NCI-H187 treated with DMSO at 0.1 percent for 48 hours (cell line): Measurements from ENCODE around the gene SIGLEC1.

Experiments
- DNase-seq: peaks from one replicate; lab custom pipeline; 2025; lab: John Stamatoyannopoulos, UW

The SIGLEC1 gene

GRCh38 chr20:3679749-3680700 is 32.4 kb downstream of the SIGLEC1 start:
- no peak for DNase-seq

- no peak for DNase-seq
These were observed 33.3 kb downstream of the SIGLEC1 start for GRCh38 chr20:3678856-3679720.

GRCh38 chr20:3678198-3678597 is 34.2 kb downstream of the SIGLEC1 start:
- no peak for DNase-seq

DNA sequence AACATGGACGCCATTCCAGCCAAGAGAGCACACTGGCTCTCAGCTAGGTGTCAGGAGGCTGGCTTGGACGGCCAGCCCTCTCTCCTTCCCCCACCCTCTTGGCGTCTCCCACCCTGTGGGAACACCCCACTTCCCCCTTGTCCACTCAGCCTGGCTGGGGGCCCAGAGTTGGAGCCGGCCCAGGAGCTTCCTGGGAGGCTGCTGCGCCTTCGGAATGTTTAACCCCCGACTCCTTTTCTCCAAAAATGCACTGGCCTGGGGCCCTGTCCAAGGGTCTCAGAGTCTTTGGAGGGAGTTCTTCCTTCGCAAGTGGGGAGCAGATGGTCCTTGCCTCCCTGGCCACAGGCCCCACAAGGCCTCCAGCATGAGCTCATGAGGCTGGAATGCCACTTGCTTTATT is 34.7 kb downstream of the SIGLEC1 start:
- DNase-seq, result no peak

GRCh38 chr20:3674995-3675900 is 37.2 kb downstream of the SIGLEC1 start:
- DNase-seq, result no peak

DNA sequence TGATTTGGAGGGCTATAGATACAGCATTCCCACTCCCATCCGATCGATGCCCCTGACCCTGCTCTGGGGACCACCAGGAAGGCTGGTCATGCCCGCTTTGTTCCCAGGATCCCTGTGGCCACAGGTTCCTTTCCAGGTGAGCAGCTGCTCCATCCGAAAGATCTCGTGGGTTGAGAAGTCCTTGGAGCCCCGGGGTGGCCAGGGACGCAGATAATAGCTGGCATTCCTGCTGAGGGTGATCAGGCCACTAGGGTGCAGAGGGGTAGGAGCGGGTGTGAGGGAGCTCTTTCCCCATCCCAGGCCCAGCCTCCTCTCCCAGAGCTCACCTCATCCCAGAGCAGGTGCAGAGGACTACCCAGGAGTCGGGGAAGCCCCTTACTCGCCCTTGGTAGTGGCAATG is 38.0 kb downstream of the SIGLEC1 start:
- no peak for DNase-seq

DNA sequence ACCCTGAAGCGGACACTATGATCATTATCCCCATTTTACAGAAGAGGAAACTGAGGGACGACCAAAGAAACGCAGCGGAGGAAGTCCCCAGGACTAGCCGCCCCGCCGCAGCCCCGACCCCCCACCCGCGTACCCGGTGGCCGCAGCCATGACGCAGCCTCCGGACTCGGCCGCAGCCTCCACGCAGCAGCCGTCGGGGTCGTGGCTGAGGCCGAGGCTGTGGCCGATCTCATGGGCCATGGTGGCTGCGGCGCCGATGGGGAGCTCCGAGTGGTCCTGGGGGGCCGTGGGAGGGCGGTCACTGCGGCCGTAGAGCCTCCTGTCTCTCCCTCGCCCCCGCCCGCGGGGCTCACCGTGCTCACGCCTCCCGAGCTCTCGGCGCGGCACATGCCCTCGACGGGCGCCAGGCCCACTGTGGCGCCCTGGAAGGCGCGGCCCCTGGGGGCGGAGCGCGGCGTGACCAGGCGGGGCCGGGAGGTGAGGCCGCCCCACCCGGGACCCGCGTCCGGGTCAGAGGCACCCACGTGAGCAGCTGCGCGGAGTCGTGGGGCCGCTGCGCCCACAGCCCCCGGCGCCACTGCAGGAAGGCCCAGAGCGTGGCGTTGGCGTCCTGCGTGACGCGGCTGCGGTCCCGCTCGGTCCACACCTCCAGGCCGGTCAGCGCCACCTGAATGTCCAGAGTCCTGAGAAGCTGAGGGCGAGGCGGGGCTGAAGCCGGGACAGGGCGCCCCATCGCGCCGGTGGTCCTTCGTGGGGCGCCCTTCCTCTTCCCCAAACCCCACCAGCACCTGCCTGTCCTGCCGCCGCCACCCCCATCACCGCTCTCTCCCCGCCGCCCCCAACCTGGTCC is 39.0 kb downstream of the SIGLEC1 start:
- no peak for DNase-seq

- DNase-seq, result no peak
These were observed 39.7 kb downstream of the SIGLEC1 start for GRCh38 chr20:3672547-3673171.

- no peak for DNase-seq
These were observed 40.3 kb downstream of the SIGLEC1 start for GRCh38 chr20:3671986-3672546.

DNA sequence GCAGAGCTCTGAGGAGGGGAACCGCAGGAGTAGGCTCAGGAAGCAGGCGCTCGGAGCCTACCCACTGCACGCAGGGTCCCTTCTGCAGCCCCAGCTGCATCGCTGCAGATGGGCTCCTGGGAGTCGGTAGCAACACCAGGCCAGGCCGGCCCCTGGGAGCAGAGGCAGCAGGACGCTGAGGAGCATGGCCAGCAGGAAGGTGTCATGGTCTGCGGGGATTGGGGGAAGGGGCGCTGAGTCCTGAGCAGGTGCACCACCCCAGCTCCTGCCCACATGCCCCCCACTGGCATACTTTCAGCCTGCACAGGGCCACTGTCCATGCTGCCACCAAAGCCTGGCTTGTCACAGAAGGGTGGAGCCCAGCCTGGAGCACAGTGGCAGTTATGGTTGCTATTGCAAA is 41.5 kb downstream of the SIGLEC1 start:
- DNase-seq, result no peak

GRCh38 chr20:3670511-3670910 is 41.9 kb downstream of the SIGLEC1 start:
- no peak for DNase-seq

DNA sequence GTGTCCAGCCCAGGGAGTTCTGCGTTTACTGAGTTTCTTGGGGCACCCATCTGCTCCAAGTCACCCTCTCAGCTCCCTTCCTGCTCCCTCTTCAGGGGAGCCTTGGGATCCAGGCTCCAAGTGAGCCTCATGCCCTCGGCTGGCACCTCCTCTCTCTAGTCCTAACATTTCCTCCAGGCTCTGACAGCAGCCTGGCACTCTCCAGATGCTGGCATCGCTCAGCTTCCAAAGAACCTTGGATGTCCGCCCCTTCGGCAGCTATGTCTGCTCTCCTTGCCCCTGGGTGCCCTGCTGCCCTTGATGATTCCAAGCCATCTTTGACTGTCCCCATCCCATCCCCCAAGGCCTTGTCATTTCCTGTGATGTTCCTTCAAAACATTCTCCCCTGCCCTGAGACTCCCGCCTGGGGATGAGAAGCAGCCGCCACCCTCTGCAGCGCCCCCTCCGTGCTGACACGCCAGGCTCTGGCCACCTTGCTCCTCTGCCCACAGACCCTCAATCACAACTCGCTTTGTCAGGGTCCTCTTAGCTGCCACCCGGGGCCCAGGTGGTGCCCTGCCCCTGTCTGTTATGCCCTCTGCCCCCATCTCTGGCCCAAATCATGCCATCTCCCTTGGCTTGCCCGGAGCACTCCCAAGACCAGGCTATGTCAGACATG is 42.6 kb downstream of the SIGLEC1 start:
- DNase-seq, result no peak

GRCh38 chr20:3667434-3668037 is 44.9 kb downstream of the SIGLEC1 start:
- DNase-seq, result no peak

GRCh38 chr20:3663858-3664257 is 48.5 kb downstream of the SIGLEC1 start:
- DNase-seq, result no peak

GRCh38 chr20:3663031-3663701 is 49.2 kb downstream of the SIGLEC1 start, which contains the start of gene GFRA4:
Gene GFRA4 (minus strand): TSS chr20:3663399. CDS start chr20:3663399, 0 bp downstream.
- peak; percentile 33 for DNase-seq
